ENCODE measurements around the gene BRCA1. TPM values are rescaled to one million over a fixed set of nuclear protein-coding genes. Genes with fewer than 3 reads are reported as not detected.

Gene BRCA1
- total and polyA plus RNA-seq, 2 donors (not counting 1 experiment from before 2014, with no cell fraction given), result 2.4 to 7.2 TPM

GRCh38 chr17:43079641-43080302 is 45.4 kb downstream of the BRCA1 start:
- no peaks in the 10 kb centered on the region for H3K4me1 Mint-ChIP-seq
- H3K27me3 ChIP-seq (replicated peaks in 1 of 4; ENCODE audit: control extremely low read depth in 1 of 4, control insufficient read depth in 3 of 4, insufficient read depth in 4 of 4, low read length in 3 of 4), result no peaks in the 10 kb centered on the region
- TF ChIP-seq CTCF (IDR thresholded peaks at IDR 0.05) (no peak), EZH2 (IDR thresholded peaks at IDR 0.05; ENCODE audit: borderline replicate concordance, insufficient read depth, low read depth, low read length, poor library complexity, severe bottlenecking) (no peak)
- DNase-seq, result no peak
- no peak overlapping the region for H3K4me2 ChIP-seq (replicated peaks; ENCODE audit: low read depth, low read length, poor library complexity, severe bottlenecking)
- no peak overlapping the region for H3K27ac Mint-ChIP-seq
- H2AFZ ChIP-seq (ENCODE audit: insufficient read depth, low read depth, low read length, poor library complexity, severe bottlenecking), result no peak overlapping the region
- no peaks in the 10 kb centered on the region for H3K27me3 Mint-ChIP-seq
- H3K9me3 Mint-ChIP-seq (ENCODE audit: insufficient read depth), result no peaks in the 10 kb centered on the region
- no peak overlapping the region for H3K4me3 Mint-ChIP-seq
- H4K20me1 ChIP-seq (ENCODE audit: control insufficient read depth, insufficient read depth, low read length, poor library complexity, severe bottlenecking), result no peaks in the 10 kb centered on the region
- no peak overlapping the region for H3K9ac ChIP-seq (ENCODE audit: low read length)
- intact Hi-C loops (cut with micrococcal nuclease), result no loop called here
- H3K36me3 ChIP-seq (replicated peaks in 1 of 2; ENCODE audit: control extremely low read depth in 1 of 2, control insufficient read depth in 1 of 2, extremely low read depth in 1 of 2, insufficient read depth in 2 of 2, low read length in 1 of 2), result no peaks in the 10 kb centered on the region
- WGBS (ENCODE audit: insufficient coverage), result no CpG with 5 or more reads among the region's 1 CpG
- no peaks in the 10 kb centered on the region for H3K79me2 ChIP-seq (ENCODE audit: control insufficient read depth, insufficient read depth, low read length)
- no peak overlapping the region for H3K4me3 ChIP-seq (ENCODE audit: control extremely low read depth in 1 of 5, extremely low read depth in 1 of 5, insufficient read depth in 1 of 5, low read depth in 2 of 5, low read length in 4 of 5)
- ATAC-seq (ENCODE audit: low read depth), result no peak
- H3K27ac ChIP-seq (ENCODE audit: low read length in 2 of 2), result no peak overlapping the region
- ChIA-PET CTCF (no interaction called here), POLR2A (no interaction called here)
- H3K4me1 ChIP-seq (ENCODE audit: control insufficient read depth in 2 of 2, insufficient read depth in 2 of 2, low read length in 2 of 2), result no peaks in the 10 kb centered on the region
- no peaks in the 10 kb centered on the region for H3K9me3 ChIP-seq (ENCODE audit: control extremely low read depth in 1 of 3, control insufficient read depth in 2 of 3, insufficient read depth in 1 of 3, low read length in 2 of 3)

- Histone ChIP-seq H3K4me3 (ENCODE audit: control extremely low read depth in 1 of 5, extremely low read depth in 1 of 5, insufficient read depth in 1 of 5, low read depth in 2 of 5, low read length in 4 of 5) (no peak overlapping the region), H3K36me3 (replicated peaks in 1 of 2; ENCODE audit: control extremely low read depth in 1 of 2, control insufficient read depth in 1 of 2, extremely low read depth in 1 of 2, insufficient read depth in 2 of 2, low read length in 1 of 2) (no peaks in the 10 kb centered on the region), H3K9me3 (ENCODE audit: control extremely low read depth in 1 of 3, control insufficient read depth in 2 of 3, insufficient read depth in 1 of 3, low read length in 2 of 3) (no peaks in the 10 kb centered on the region), H4K20me1 (ENCODE audit: control insufficient read depth, insufficient read depth, low read length, poor library complexity, severe bottlenecking) (no peaks in the 10 kb centered on the region), H3K27ac (ENCODE audit: low read length in 2 of 2) (no peak overlapping the region), H2AFZ (ENCODE audit: insufficient read depth, low read depth, low read length, poor library complexity, severe bottlenecking) (no peak overlapping the region), H3K9ac (ENCODE audit: low read length) (no peak overlapping the region), H3K4me2 (replicated peaks; ENCODE audit: low read depth, low read length, poor library complexity, severe bottlenecking) (no peak overlapping the region), H3K4me1 (ENCODE audit: control insufficient read depth in 2 of 2, insufficient read depth in 2 of 2, low read length in 2 of 2) (no peaks in the 10 kb centered on the region), H3K79me2 (ENCODE audit: control insufficient read depth, insufficient read depth, low read length) (no peaks in the 10 kb centered on the region), H3K27me3 (replicated peaks in 1 of 4; ENCODE audit: control extremely low read depth in 1 of 4, control insufficient read depth in 3 of 4, insufficient read depth in 4 of 4, low read length in 3 of 4) (no peaks in the 10 kb centered on the region)
- Mint-ChIP-seq H3K4me1 (no peaks in the 10 kb centered on the region), H3K27ac (no peak overlapping the region), H3K27me3 (no peaks in the 10 kb centered on the region), H3K9me3 (ENCODE audit: insufficient read depth) (no peaks in the 10 kb centered on the region), H3K4me3 (no peak overlapping the region)
- no peak for DNase-seq
- no peak for ATAC-seq (ENCODE audit: low read depth)
- ChIA-PET POLR2A (no interaction called here), CTCF (interaction anchor here (0.7 kb wide), 1 partner anchor 265 kb away, joined by 4 read pairs; no protein-coding TSS in a partner anchor)
- intact Hi-C loops (cut with micrococcal nuclease), result no loop called here
- TF ChIP-seq CTCF (IDR thresholded peaks at IDR 0.05) (no peak), EZH2 (IDR thresholded peaks at IDR 0.05; ENCODE audit: borderline replicate concordance, insufficient read depth, low read depth, low read length, poor library complexity, severe bottlenecking) (no peak)
- 100% methylated on average over 2 of the region's 4 CpGs for WGBS (ENCODE audit: insufficient coverage)
These were observed 50.3 kb downstream of the BRCA1 start for GRCh38 chr17:43074869-43075268.
